HepG2 (cell line): Measurements from ENCODE around the gene OAF. TPM values are rescaled to one million over a fixed set of nuclear protein-coding genes. Genes with fewer than 3 reads are reported as not detected.

Source experiments
- ATAC-seq: fragments of 200-7000 bp; cut with Tn5 transposase; 3 replicates; pipeline ENCODE4 v1.9.1; 2020; ENCODE audit warnings: mild to moderate bottlenecking, moderate library complexity
- BruUV-seq: library from RNA; stranded (reverse); fragments of 400-500 nt; replicated peaks from 2 replicates; lab custom pipeline; 2021; lab: Mats Ljungman, UMichigan
- CTCF ChIA-PET: fragments of 300-600 bp; formaldehyde crosslinking; extraction: SDS; loops from one replicate; lab custom pipeline; 2021; ENCODE audit warnings: low total read pairs, inconsistent platforms, low intra/inter-chr PET ratio; lab: Yijun Ruan, JAX
- POLR2A ChIA-PET: fragments of 350-600 bp; sonication (Branson Sonifier 250); formaldehyde crosslinking; loops from one replicate; lab custom pipeline; 2020; ENCODE audit warnings: antibody characterized with exemption, inconsistent platforms; lab: Yijun Ruan, JAX
- DNase-seq: peaks from one replicate; pipeline ENCODE4 v3.0.0-alpha.2; 2015; ENCODE audit warnings: low spot score
- FAIRE-seq: peaks from 3 replicates; lab custom pipeline; 2011; peaks lifted over from hg19 to GRCh38; lab: Jason Lieb, UNC
- H2AFZ ChIP-seq: one replicate; pipeline ENCODE4 v1.6.1; 2011; ENCODE audit warnings: low read length, inconsistent platforms
- H3K27ac ChIP-seq: fragments of 300-600 bp; 3 replicates; pipeline ENCODE4 v1.8.0; 2011; ENCODE audit warnings: mixed run types, mild to moderate bottlenecking, mixed read lengths, low read length, inconsistent platforms; ENCODE audit not compliant: insufficient read depth; ENCODE audit errors: extremely low read length
- H3K27me3 ChIP-seq, 2 experiments: fragments of 200-600 bp in 1 of 2; 2 replicates in 1 of 2; 3 replicates in 1 of 2; pipeline versions ENCODE4 v1.6.0 to v1.8.0; 2011; ENCODE audit warnings: low read length in 2 of 2, mild to moderate bottlenecking in 2 of 2, moderate library complexity in 2 of 2, inconsistent platforms in 1 of 2; ENCODE audit not compliant: insufficient read depth in 2 of 2, control insufficient read depth in 1 of 2
- H3K36me3 ChIP-seq, 2 experiments: fragments of 200-600 bp in 1 of 2; replicated peaks in 1 of 2; 2 replicates in 1 of 2; 3 replicates in 1 of 2; pipeline versions ENCODE4 v1.5.1 to v1.8.0; 2011; ENCODE audit warnings: low read length in 2 of 2, inconsistent platforms in 1 of 2; ENCODE audit not compliant: insufficient read depth in 2 of 2, control insufficient read depth in 1 of 2
- H3K4me1 ChIP-seq: 2 replicates; pipeline ENCODE4 v1.5.1; 2012; ENCODE audit warnings: low read length, inconsistent platforms; ENCODE audit not compliant: insufficient read depth
- H3K4me2 ChIP-seq: 2 replicates; pipeline ENCODE4 v1.6.0; 2011; ENCODE audit warnings: low read depth, low read length, inconsistent platforms
- H3K4me3 ChIP-seq, 3 experiments: fragments of 200-600 bp in 1 of 3; sonication (generic), shearing (Covaris generic) in 1 of 3; replicated peaks in 1 of 3; 2 replicates each; pipeline ENCODE4 v1.5.1; 2011 to 2016; ENCODE audit warnings: low read length in 3 of 3, inconsistent platforms in 2 of 3, low read depth in 2 of 3, mild to moderate bottlenecking in 2 of 3, control low read depth in 1 of 3, mixed read lengths in 1 of 3; ENCODE audit not compliant: insufficient read depth in 1 of 3
- H3K79me2 ChIP-seq: one replicate; pipeline ENCODE4 v1.6.1; 2011; ENCODE audit warnings: low read length, inconsistent platforms; ENCODE audit not compliant: insufficient read depth
- H3K9ac ChIP-seq: 2 replicates; pipeline ENCODE4 v1.6.0; 2011; ENCODE audit warnings: mild to moderate bottlenecking, low read depth, low read length, inconsistent platforms; ENCODE audit not compliant: insufficient read depth
- H3K9me3 ChIP-seq: 2 replicates; pipeline ENCODE4 v1.5.1; 2012; ENCODE audit warnings: mild to moderate bottlenecking, low read length
- H4K20me1 ChIP-seq: 2 replicates; pipeline ENCODE4 v1.6.0; 2011; ENCODE audit warnings: inconsistent platforms, mild to moderate bottlenecking, low read length, moderate library complexity; ENCODE audit not compliant: insufficient read depth
- AHR ChIP-seq: IDR thresholded peaks from 2 replicates; pipeline ENCODE4 v1.6.1; 2018; ENCODE audit warnings: missing genetic modification reagents, missing compliant biosample characterization
- ATF1 ChIP-seq: IDR thresholded peaks from 2 replicates; pipeline ENCODE4 v1.6.1; 2016; ENCODE audit warnings: mild to moderate bottlenecking, control low read depth
- CEBPG ChIP-seq: IDR thresholded peaks from 2 replicates; pipeline ENCODE4 v1.6.1; 2016
- DRAP1 ChIP-seq: IDR thresholded peaks from 2 replicates; pipeline ENCODE4 v1.6.1; 2016; ENCODE audit warnings: missing genetic modification reagents, missing compliant biosample characterization
- GATA4 ChIP-seq: sonication (generic); IDR thresholded peaks from 2 replicates; pipeline ENCODE4 v1.6.1; 2016; ENCODE audit warnings: antibody characterized with exemption, low read depth, borderline replicate concordance
- GTF2F1 ChIP-seq: fragments of 150-350 bp; IDR thresholded peaks from 2 replicates; pipeline ENCODE4 v1.6.1; 2014; ENCODE audit warnings: low read length
- ISX ChIP-seq: sonication (generic); formaldehyde crosslinking; conservative IDR thresholded peaks from 2 replicates; pipeline ENCODE4 v1.5.0; 2020; ENCODE audit warnings: missing genetic modification reagents
- KLF12 ChIP-seq: sonication (generic); formaldehyde crosslinking; IDR thresholded peaks from 2 replicates; pipeline ENCODE4 v1.4.0; 2020; ENCODE audit warnings: missing genetic modification reagents, borderline replicate concordance
- NCOA2 ChIP-seq: sonication (generic); formaldehyde crosslinking; IDR thresholded peaks from 2 replicates; pipeline ENCODE4 v1.8.0; 2022; ENCODE audit warnings: inconsistent platforms
- NFE2L2 ChIP-seq: fragments of 150-350 bp; IDR thresholded peaks from 2 replicates; pipeline ENCODE4 v1.6.1; 2014; ENCODE audit warnings: low read length
- NFIB ChIP-seq: sonication (generic); formaldehyde crosslinking; IDR thresholded peaks from 2 replicates; pipeline ENCODE4 v1.9.0; 2021; ENCODE audit warnings: missing genetic modification reagents, mild to moderate bottlenecking, borderline replicate concordance
- POLR2A ChIP-seq, 2 experiments: IDR thresholded peaks; 2 replicates each; pipeline ENCODE4 v1.6.1; 2011; ENCODE audit warnings: low read depth in 2 of 2, low read length in 2 of 2, mild to moderate bottlenecking in 1 of 2, moderate library complexity in 1 of 2; ENCODE audit not compliant: insufficient read depth in 1 of 2
- POLR2G ChIP-seq: fragments of 200-400 bp; formaldehyde crosslinking; IDR thresholded peaks from 2 replicates; pipeline ENCODE4 v1.6.1; 2018; ENCODE audit warnings: mild to moderate bottlenecking, low read depth, low read length, moderate library complexity
- RFX5 ChIP-seq: IDR thresholded peaks from 2 replicates; pipeline ENCODE4 v1.6.1; 2011; ENCODE audit warnings: low read depth, low read length, improper control_type of control experiment
- SMC3 ChIP-seq: IDR thresholded peaks from 2 replicates; pipeline ENCODE4 v1.6.1; 2011; ENCODE audit warnings: low read length, improper control_type of control experiment
- STAT5B ChIP-seq: sonication (generic); formaldehyde crosslinking; IDR thresholded peaks from 2 replicates; pipeline ENCODE4 v1.4.0; 2020; ENCODE audit warnings: missing genetic modification reagents
- TBX2 ChIP-seq: sonication (generic); formaldehyde crosslinking; IDR thresholded peaks from 2 replicates; pipeline ENCODE4 v1.5.0; 2020; ENCODE audit warnings: missing genetic modification reagents, mild to moderate bottlenecking, borderline replicate concordance
- TBX3 ChIP-seq: fragments of 450-650 bp; IDR thresholded peaks from 2 replicates; pipeline ENCODE4 v1.6.1; 2017; ENCODE audit warnings: antibody characterized with exemption, mild to moderate bottlenecking, inconsistent platforms, borderline replicate concordance
- ZBTB7B ChIP-seq: sonication (generic); formaldehyde crosslinking; IDR thresholded peaks from 2 replicates; pipeline ENCODE4 v1.4.0; 2020; ENCODE audit warnings: missing genetic modification reagents
- ZNF138 ChIP-seq: sonication (generic); formaldehyde crosslinking; IDR thresholded peaks from 2 replicates; pipeline ENCODE4 v1.5.0; 2020; ENCODE audit warnings: mild to moderate bottlenecking, low read depth, missing genetic modification reagents
- ZNF205 ChIP-seq: IDR thresholded peaks from 2 replicates; pipeline ENCODE4 v1.6.1; 2018; ENCODE audit warnings: missing biosample characterization, missing genetic modification reagents
- ZNF331 ChIP-seq: sonication (generic); formaldehyde crosslinking; IDR thresholded peaks from 2 replicates; pipeline ENCODE4 v1.4.0; 2020; ENCODE audit warnings: missing genetic modification reagents
- ZNF512 ChIP-seq: sonication (generic); formaldehyde crosslinking; IDR thresholded peaks from 2 replicates; pipeline ENCODE4 v1.4.0; 2020; ENCODE audit warnings: mild to moderate bottlenecking, missing genetic modification reagents
- ZNF761 ChIP-seq: sonication (generic); formaldehyde crosslinking; conservative IDR thresholded peaks from 2 replicates; pipeline ENCODE4 v1.4.0; 2020; ENCODE audit warnings: mild to moderate bottlenecking, missing genetic modification reagents
- ZNF772 ChIP-seq: sonication (generic); formaldehyde crosslinking; IDR thresholded peaks from 2 replicates; pipeline ENCODE4 v1.5.0; 2020; ENCODE audit warnings: mild to moderate bottlenecking, missing genetic modification reagents
- ZSCAN12 ChIP-seq: sonication (generic); formaldehyde crosslinking; IDR thresholded peaks from 2 replicates; pipeline ENCODE4 v1.9.0; 2021; ENCODE audit warnings: mild to moderate bottlenecking, missing genetic modification reagents
- WGBS: methylation state at CpG from one replicate; pipeline ENCODE4 v1.1.6; 2017; ENCODE audit warnings: low lambda C conversion rate; 5-methylcytosine and 5-hydroxymethylcytosine counted together
- in situ Hi-C: cut with HindIII; loops from 2 replicates; pipeline ENCODE4 v1.10.0; 2017; ENCODE audit warnings: low pct_unique_long_range_greater_than_20kb; ENCODE audit not compliant: extremely low pct_ligation_motif_present
- intact Hi-C: fragments of 100-400 bp; cut with micrococcal nuclease; formaldehyde crosslinking; loops from one replicate; pipeline ENCODE4 v1.10.0; 2022; ENCODE audit not compliant: unreplicated experiment
- polyA plus RNA-seq, 8 experiments: library from polyadenylated mRNA; depleted of rRNA in 3 of 8; stranded (reverse) in 7 of 8; unstranded in 1 of 8; fragments of >200 nt; fragmentation: Illumina TruSeq in 4 of 8; extraction: Trizol in 4 of 8; gene quantifications; 2 replicates each; pipeline versions ENCODE4 v1.2.1 to v1.2.3, GENCODE V29; 2011 to 2016; ENCODE audit warnings: low read depth in 4 of 8, missing spikeins in 1 of 8, mixed read lengths in 1 of 8; ENCODE audit not compliant: insufficient read depth in 1 of 8
- total RNA-seq, 5 experiments: library from RNA; depleted of rRNA; stranded (reverse); fragments of >200 nt; fragmentation: Illumina TruSeq; extraction: Trizol; gene quantifications; 2 replicates each; pipeline ENCODE4 v1.2.3, GENCODE V29; 2016; ENCODE audit warnings: low read depth in 1 of 5
- TF ChIP-seq, protein P1 (sequence below): IDR thresholded peaks from 2 replicates; pipeline ENCODE4 v1.6.1; 2016; ENCODE audit warnings: missing biosample characterization, missing genetic modification reagents, low read depth

OAF gene
- total and polyA plus RNA-seq, 2 of the 13 experiments (the other 11 are each of a cell fraction or from before 2014, with no cell fraction given), result 63.7 to 94.6 TPM

DNA sequence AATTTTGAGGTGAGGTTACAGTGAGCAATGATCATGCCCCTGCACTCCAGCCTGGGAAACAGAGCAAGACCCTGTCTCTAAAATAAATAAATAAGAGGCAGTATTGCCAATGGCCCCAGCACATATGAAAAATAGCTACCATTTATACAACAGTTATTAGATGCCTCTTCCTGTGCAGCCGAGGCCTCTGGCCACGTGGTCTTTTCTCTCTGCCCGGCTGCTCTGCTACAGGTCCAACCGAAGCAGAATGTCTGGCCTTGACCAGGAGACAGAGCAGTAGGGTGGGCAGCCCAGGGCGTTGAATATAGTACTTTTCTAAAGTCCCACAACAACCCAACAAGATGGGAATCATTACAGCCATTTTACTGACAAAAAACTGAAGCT lies 12.4 kb upstream of the OAF start:
- FAIRE-seq, result no peak
- Histone ChIP-seq H2AFZ (no peak overlapping the region), H3K9me3 (no peaks in the 10 kb centered on the region), H3K27ac (peak overlapping the region; percentile 77), H3K27me3 (no peaks in the 10 kb centered on the region), H4K20me1 (no peaks in the 10 kb centered on the region), H3K79me2 (no peaks in the 10 kb centered on the region), H3K4me3 (peak overlapping the region; percentile 28 to 58 (median 34); a peak in 4 of 6 replicates), H3K36me3 (no peaks in the 10 kb centered on the region), H3K4me1 (peaks cover 96% of the 10 kb centered on the region), H3K9ac (peak overlapping the region; percentile 51), H3K4me2 (peak overlapping the region; percentile 84)
- no peak for DNase-seq
- BruUV-seq, result no TSS peak
- WGBS, result 0% methylated on average over 4 of the region's 5 CpGs
- ChIA-PET CTCF (no interaction called here), POLR2A (interaction anchor here (0.7 to 4.6 kb wide), 7 partner anchors 10 to 139 kb away, joined by 3 to 160 read pairs (median 7); no protein-coding TSS in a partner anchor)
- intact Hi-C loops, result loop anchor here (1.0 kb wide), 2 partner anchors 10 to 13 kb away; no protein-coding TSS in a partner anchor
- in situ Hi-C loops, result no loop called here
- ATAC-seq, result peak; percentile 72
- TF ChIP-seq ZSCAN12 (CRISPR knock-in tag) (no peak), ZNF331 (CRISPR knock-in tag) (no peak), GTF2F1 (no peak), TBX2 (CRISPR knock-in tag) (0 out of 2 replicates have a peak, but pooled peaks have one; percentile 10), NFE2L2 (no peak), ATF1 (CRISPR knock-in tag) (no peak), ZNF512 (CRISPR knock-in tag) (no peak), ISX (no peak), GATA4 (no peak), TBX3 (no peak), ZNF772 (no peak), ZNF205 (CRISPR knock-in tag) (no peak), DRAP1 (CRISPR knock-in tag) (0 out of 2 replicates have a peak, but pooled peaks have one; percentile 21), RFX5 (no peak), POLR2A (IDR thresholded peaks at IDR 0.05; ENCODE audit: insufficient read depth in 1 of 2, low read depth in 2 of 2, low read length in 2 of 2) (no peak), AHR (CRISPR knock-in tag) (no peak), SMC3 (no peak), POLR2G (no peak), CEBPG (no peak), ZNF761 (CRISPR knock-in tag) (no peak), STAT5B (no peak), ZBTB7B (no peak), NFIB (CRISPR knock-in tag) (no peak), ZNF138 (CRISPR knock-in tag) (no peak), KLF12 (CRISPR knock-in tag) (no peak; the same call in 1 of the 2 replicates), NCOA2 (CRISPR knock-in tag) (no peak)
- TF ChIP-seq, protein P1, sequence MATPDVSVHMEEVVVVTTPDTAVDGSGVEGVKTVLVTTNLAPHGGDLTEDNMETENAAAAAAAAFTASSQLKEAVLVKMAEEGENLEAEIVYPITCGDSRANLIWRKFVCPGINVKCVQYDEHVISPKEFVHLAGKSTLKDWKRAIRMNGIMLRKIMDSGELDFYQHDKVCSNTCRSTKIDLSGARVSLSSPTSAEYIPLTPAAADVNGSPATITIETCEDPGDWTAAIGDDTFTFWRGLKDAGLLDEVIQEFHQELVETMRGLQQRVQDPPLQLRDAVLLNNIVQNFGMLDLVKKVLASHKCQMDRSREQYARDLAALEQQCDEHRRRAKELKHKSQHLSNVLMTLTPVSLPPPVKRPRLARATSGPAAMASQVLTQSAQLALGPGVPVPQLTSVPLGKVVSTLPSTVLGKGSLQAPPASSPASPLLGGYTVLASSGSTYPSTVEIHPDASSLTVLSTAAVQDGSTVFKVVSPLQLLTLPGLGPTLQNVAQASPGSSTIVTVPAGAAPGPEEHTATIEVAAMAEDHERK (CRISPR knock-in tag), result no peak
